K562 (cell line): ENCODE measurements around the gene PPM1G. TPM values are rescaled to one million over a fixed set of nuclear protein-coding genes. Genes with fewer than 3 reads are reported as not detected.

Experiments used
- CBX5 ChIP-seq: IDR thresholded peaks from 2 replicates; pipeline ENCODE4 v1.6.1; 2014; ENCODE audit warnings: low read depth, borderline replicate concordance
- CCNT2 ChIP-seq: IDR thresholded peaks from 2 replicates; pipeline ENCODE4 v1.6.1; 2011; ENCODE audit warnings: borderline replicate concordance, low read depth, mild to moderate bottlenecking, moderate library complexity, mixed read lengths, low read length; ENCODE audit not compliant: insufficient read length; ENCODE audit errors: extremely low read depth
- FOXJ2 ChIP-seq: fragments of 200-800 bp; sonication (Bioruptor generic); IDR thresholded peaks from 2 replicates; pipeline ENCODE4 v1.6.1; 2016; ENCODE audit warnings: missing genetic modification characterization, missing compliant biosample characterization
- GABPA ChIP-seq: fragments of 200-800 bp; sonication (Bioruptor generic); conservative IDR thresholded peaks from 2 replicates; pipeline ENCODE4 v1.6.1; 2016; ENCODE audit warnings: low read depth, missing genetic modification characterization, missing compliant biosample characterization
- KLF10 ChIP-seq: fragments of 250-450 bp; sonication (Bioruptor Pico); IDR thresholded peaks from 2 replicates; pipeline ENCODE4 v1.6.1; 2021; ENCODE audit warnings: matching md5 sums
- LEF1 ChIP-seq: fragments of 450-650 bp; IDR thresholded peaks from 2 replicates; pipeline ENCODE4 v1.6.1; 2016; ENCODE audit warnings: mild to moderate bottlenecking
- NFYB ChIP-seq: IDR thresholded peaks from 2 replicates; pipeline ENCODE4 v1.6.1; 2011; ENCODE audit warnings: mild to moderate bottlenecking, moderate library complexity; ENCODE audit not compliant: insufficient read length; ENCODE audit errors: extremely low read depth
- OTX1 ChIP-seq: fragments of 450-650 bp; formaldehyde crosslinking; IDR thresholded peaks from 2 replicates; pipeline ENCODE4 v1.4.0; 2022; ENCODE audit warnings: mild to moderate bottlenecking
- POLR2G ChIP-seq: fragments of 200-400 bp; formaldehyde crosslinking; IDR thresholded peaks from 2 replicates; pipeline ENCODE4 v1.6.1; 2017; ENCODE audit warnings: low read depth, mild to moderate bottlenecking, antibody characterized with exemption, low read length, moderate library complexity
- RBM34 ChIP-seq: fragments of 200-400 bp; formaldehyde crosslinking; IDR thresholded peaks from 2 replicates; pipeline ENCODE4 v1.6.1; 2018; ENCODE audit warnings: low read length, borderline replicate concordance; ENCODE audit not compliant: insufficient read depth
- SMARCA4 ChIP-seq: fragments of 450-650 bp; IDR thresholded peaks from 2 replicates; pipeline ENCODE4 v1.6.1; 2016
- SNIP1 ChIP-seq: fragments of 450-650 bp; IDR thresholded peaks from 2 replicates; pipeline ENCODE4 v1.7.1; 2017; ENCODE audit warnings: low read depth, mild to moderate bottlenecking
- TCFL5 ChIP-seq: fragments of 250-450 bp; sonication (Bioruptor Pico); conservative IDR thresholded peaks from 2 replicates; pipeline ENCODE4 v1.6.1; 2021; ENCODE audit warnings: mild to moderate bottlenecking, moderate library complexity, matching md5 sums
- ZBTB49 ChIP-seq: sonication (generic); formaldehyde crosslinking; IDR thresholded peaks from 2 replicates; pipeline ENCODE4 v1.8.0; 2022; ENCODE audit warnings: missing genetic modification reagents, mild to moderate bottlenecking, borderline replicate concordance
- ZFPM2 ChIP-seq: fragments of 250-450 bp; sonication (Bioruptor Pico); IDR thresholded peaks from 2 replicates; pipeline ENCODE4 v1.5.1; 2022; ENCODE audit warnings: mild to moderate bottlenecking
- ZNF184 ChIP-seq: sonication (generic); formaldehyde crosslinking; IDR thresholded peaks from 2 replicates; pipeline ENCODE4 v1.5.0; 2020; ENCODE audit warnings: missing genetic modification reagents
- ZNF311 ChIP-seq: fragments of 250-450 bp; sonication (Bioruptor Pico); IDR thresholded peaks from 2 replicates; pipeline ENCODE4 v1.4.0; 2020; ENCODE audit warnings: mild to moderate bottlenecking, moderate library complexity
- ZNF324 ChIP-seq: fragments of 250-450 bp; sonication (Bioruptor Pico); IDR thresholded peaks from 2 replicates; pipeline ENCODE4 v1.4.0; 2020; ENCODE audit warnings: mild to moderate bottlenecking
- ZNF408 ChIP-seq: fragments of 250-450 bp; sonication (Bioruptor Pico); IDR thresholded peaks from 2 replicates; pipeline ENCODE4 v1.4.0; 2020; ENCODE audit warnings: low read depth, mild to moderate bottlenecking, moderate library complexity
- ZNF79 ChIP-seq: fragments of 250-450 bp; sonication (Bioruptor Pico); IDR thresholded peaks from 2 replicates; pipeline ENCODE4 v1.4.0; 2020; ENCODE audit warnings: low read depth, mild to moderate bottlenecking, moderate library complexity
- polyA plus RNA-seq, 8 experiments: library from polyadenylated mRNA; depleted of rRNA in 4 of 8; stranded (reverse) in 5 of 8; unstranded in 3 of 8; fragments of >200 nt; fragmentation: Nextera tagmentation in 2 of 8; fragmentation: Illumina TruSeq in 1 of 8; extraction: Ambion mirVana in 2 of 8; extraction: Trizol in 1 of 8; gene quantifications; 2 replicates each; pipeline versions ENCODE4 v1.2.1 to v1.2.3, GENCODE V29; 2011 to 2014; ENCODE audit warnings: inconsistent platforms in 1 of 8, missing spikeins in 1 of 8
- total RNA-seq, 7 experiments: library from RNA; depleted of rRNA in 6 of 7; stranded (reverse); fragments of >200 nt in 6 of 7; fragmentation: Illumina TruSeq in 2 of 7; extraction: Trizol in 2 of 7; gene quantifications; 2 replicates each; pipeline versions ENCODE4 v1.2.1 to v1.2.3, GENCODE V29; 2011 to 2021; ENCODE audit warnings: low replicate concordance in 1 of 7
- TF ChIP-seq, protein P1 (sequence below): IDR thresholded peaks from 2 replicates; pipeline ENCODE4 v1.6.1; 2011; ENCODE audit warnings: borderline replicate concordance, low read depth, mild to moderate bottlenecking, moderate library complexity, low read length; ENCODE audit not compliant: insufficient read depth, poor library complexity, severe bottlenecking
- TF ChIP-seq, protein P2 (sequence below): fragments of 450-650 bp; IDR thresholded peaks from 2 replicates; pipeline ENCODE4 v1.6.1; 2017; ENCODE audit warnings: antibody characterized with exemption

The PPM1G gene
- total and polyA plus RNA-seq, 9 of the 15 experiments (the other 6 are each of a cell fraction or from before 2014, with no cell fraction given): 61.7 to 230 (median 153) TPM

GRCh38 chr2:27380626-27381545 lies 28.5 kb downstream of the PPM1G start, which contains the start of gene ZNF513 (continued):
- TF ChIP-seq, protein P1, sequence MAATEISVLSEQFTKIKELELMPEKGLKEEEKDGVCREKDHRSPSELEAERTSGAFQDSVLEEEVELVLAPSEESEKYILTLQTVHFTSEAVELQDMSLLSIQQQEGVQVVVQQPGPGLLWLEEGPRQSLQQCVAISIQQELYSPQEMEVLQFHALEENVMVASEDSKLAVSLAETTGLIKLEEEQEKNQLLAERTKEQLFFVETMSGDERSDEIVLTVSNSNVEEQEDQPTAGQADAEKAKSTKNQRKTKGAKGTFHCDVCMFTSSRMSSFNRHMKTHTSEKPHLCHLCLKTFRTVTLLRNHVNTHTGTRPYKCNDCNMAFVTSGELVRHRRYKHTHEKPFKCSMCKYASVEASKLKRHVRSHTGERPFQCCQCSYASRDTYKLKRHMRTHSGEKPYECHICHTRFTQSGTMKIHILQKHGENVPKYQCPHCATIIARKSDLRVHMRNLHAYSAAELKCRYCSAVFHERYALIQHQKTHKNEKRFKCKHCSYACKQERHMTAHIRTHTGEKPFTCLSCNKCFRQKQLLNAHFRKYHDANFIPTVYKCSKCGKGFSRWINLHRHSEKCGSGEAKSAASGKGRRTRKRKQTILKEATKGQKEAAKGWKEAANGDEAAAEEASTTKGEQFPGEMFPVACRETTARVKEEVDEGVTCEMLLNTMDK: no peak
- TF ChIP-seq OTX1 (CRISPR knock-in tag) (peak; percentile 82), NFYB (peak; percentile 94), ZNF79 (no peak), TCFL5 (CRISPR knock-in tag) (no peak), FOXJ2 (tag) (no peak), ZFPM2 (CRISPR knock-in tag) (no peak), POLR2G (peak; percentile 96), ZNF408 (CRISPR knock-in tag) (no peak), GABPA (tag) (peak; percentile 99), CBX5 (no peak), ZNF324 (no peak), SMARCA4 (no peak; the same call in 1 of the 2 replicates), ZNF184 (CRISPR knock-in tag) (no peak), ZNF311 (CRISPR knock-in tag) (no peak), SNIP1 (no peak), LEF1 (no peak), ZBTB49 (no peak), CCNT2 (peak; percentile 77), RBM34 (no peak), KLF10 (CRISPR knock-in tag) (no peak; the same call in 1 of the 2 replicates)
- TF ChIP-seq, protein P2, sequence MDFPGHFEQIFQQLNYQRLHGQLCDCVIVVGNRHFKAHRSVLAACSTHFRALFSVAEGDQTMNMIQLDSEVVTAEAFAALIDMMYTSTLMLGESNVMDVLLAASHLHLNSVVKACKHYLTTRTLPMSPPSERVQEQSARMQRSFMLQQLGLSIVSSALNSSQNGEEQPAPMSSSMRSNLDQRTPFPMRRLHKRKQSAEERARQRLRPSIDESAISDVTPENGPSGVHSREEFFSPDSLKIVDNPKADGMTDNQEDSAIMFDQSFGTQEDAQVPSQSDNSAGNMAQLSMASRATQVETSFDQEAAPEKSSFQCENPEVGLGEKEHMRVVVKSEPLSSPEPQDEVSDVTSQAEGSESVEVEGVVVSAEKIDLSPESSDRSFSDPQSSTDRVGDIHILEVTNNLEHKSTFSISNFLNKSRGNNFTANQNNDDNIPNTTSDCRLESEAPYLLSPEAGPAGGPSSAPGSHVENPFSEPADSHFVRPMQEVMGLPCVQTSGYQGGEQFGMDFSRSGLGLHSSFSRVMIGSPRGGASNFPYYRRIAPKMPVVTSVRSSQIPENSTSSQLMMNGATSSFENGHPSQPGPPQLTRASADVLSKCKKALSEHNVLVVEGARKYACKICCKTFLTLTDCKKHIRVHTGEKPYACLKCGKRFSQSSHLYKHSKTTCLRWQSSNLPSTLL: 0 out of 2 replicates have a peak, but pooled peaks have one; percentile 28
